Memory B cell (primary cell): ENCODE results near the gene RASA4B.
A peak's percentile ranks its signal among the peaks of the same experiment; 100 is the strongest.

Experiments used
- ATAC-seq: fragments of 150-1000 bp; cut with Tn5 transposase; 2 replicates; pipeline ENCODE4 v1.10.0; 2021; ENCODE audit warnings: low read depth, mild to moderate bottlenecking, moderate library complexity
- DNase-seq, 2 donors: peaks; one replicate each; pipeline ENCODE4 v3.0.0; 2022; ENCODE audit warnings: low spot score in 2 of 2
- H3K27ac Mint-ChIP-seq: one replicate; pipeline ENCODE4 v1.8.0; 2022; ENCODE audit warnings: mild to moderate bottlenecking, moderate library complexity, mixed read lengths
- H3K27me3 Mint-ChIP-seq: one replicate; pipeline ENCODE4 v1.8.0; 2022; ENCODE audit warnings: mixed read lengths
- H3K36me3 Mint-ChIP-seq: one replicate; pipeline ENCODE4 v1.8.0; 2022; ENCODE audit warnings: mild to moderate bottlenecking, mixed read lengths
- H3K4me1 Mint-ChIP-seq: one replicate; pipeline ENCODE4 v1.8.0; 2022; ENCODE audit warnings: mixed read lengths
- H3K4me3 Mint-ChIP-seq: one replicate; pipeline ENCODE4 v1.8.0; 2022; ENCODE audit warnings: mild to moderate bottlenecking, moderate library complexity, mixed read lengths
- H3K9me3 Mint-ChIP-seq: one replicate; pipeline ENCODE4 v1.8.0; 2022; ENCODE audit warnings: mixed read lengths

RASA4B gene

GRCh38 chr7:102439963-102440795, 77.4 kb downstream of the RASA4B start:
- H3K4me1 Mint-ChIP-seq = peaks cover 23% of the 10 kb centered on the region
- H3K27me3 Mint-ChIP-seq = no peaks in the 10 kb centered on the region
- H3K36me3 Mint-ChIP-seq = peaks cover 18% of the 10 kb centered on the region
- DNase-seq (no peak), ATAC-seq (no peak)
- no peaks in the 10 kb centered on the region for H3K9me3 Mint-ChIP-seq
- H3K4me3 Mint-ChIP-seq = no peak overlapping the region
- H3K27ac Mint-ChIP-seq = no peak overlapping the region

DNA sequence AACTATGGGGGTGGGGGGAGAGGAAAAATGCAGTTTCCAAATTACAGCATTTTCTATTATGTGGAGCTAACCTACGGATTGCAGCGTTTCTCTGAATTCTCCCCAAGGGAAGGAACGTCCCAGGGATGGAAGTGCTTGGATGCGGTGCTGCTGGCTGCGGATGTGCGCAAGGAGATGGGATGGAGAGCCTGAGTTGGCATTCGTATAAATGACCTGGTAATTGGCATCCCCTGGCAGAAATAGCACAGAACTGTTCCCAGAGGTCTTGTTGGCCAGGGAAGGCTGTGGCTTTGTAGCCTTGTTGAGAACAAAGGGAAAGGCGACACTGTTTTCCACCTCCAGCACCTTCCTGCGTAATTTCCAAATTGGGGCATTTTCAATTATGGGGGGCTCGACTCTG, 81.5 kb downstream of the RASA4B start:
- Mint-ChIP-seq H3K4me3 (peak overlapping the region; percentile 91), H3K4me1 (peaks cover 22% of the 10 kb centered on the region), H3K9me3 (no peaks in the 10 kb centered on the region), H3K36me3 (peaks cover 15% of the 10 kb centered on the region), H3K27ac (peak overlapping the region; percentile 74), H3K27me3 (no peaks in the 10 kb centered on the region)
- no peak for DNase-seq
- ATAC-seq = no peak

DNA sequence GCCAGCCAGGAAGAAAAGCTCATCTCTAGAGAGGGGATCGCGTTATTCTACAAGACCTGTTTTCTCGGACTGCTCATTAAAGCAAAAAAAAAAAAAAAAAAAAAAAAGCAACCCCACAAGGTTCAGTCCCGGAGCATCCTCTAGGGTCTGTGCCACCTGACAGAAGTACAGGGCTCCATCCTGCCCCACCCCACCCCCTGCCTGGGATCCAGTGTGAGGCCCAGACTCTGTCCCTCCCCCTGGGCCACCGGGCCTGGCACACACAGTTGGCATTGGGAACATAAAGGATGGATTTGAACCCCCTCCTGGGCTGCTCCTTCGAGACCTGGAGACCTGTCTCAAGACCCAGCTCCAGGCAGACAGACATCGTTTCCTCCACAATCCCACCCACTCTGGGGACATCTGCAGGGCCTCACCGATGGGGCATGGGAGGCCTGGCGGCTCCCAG, 83.5 kb downstream of the RASA4B start:
- H3K4me1 Mint-ChIP-seq = peaks cover 39% of the 10 kb centered on the region
- no peaks in the 10 kb centered on the region for H3K9me3 Mint-ChIP-seq
- DNase-seq = no peak
- peak overlapping the region; percentile 92 for H3K27ac Mint-ChIP-seq
- peak; percentile 5 for ATAC-seq
- peak overlapping the region; percentile 91 for H3K4me3 Mint-ChIP-seq
- H3K27me3 Mint-ChIP-seq = no peaks in the 10 kb centered on the region
- peaks cover 12% of the 10 kb centered on the region for H3K36me3 Mint-ChIP-seq

DNA sequence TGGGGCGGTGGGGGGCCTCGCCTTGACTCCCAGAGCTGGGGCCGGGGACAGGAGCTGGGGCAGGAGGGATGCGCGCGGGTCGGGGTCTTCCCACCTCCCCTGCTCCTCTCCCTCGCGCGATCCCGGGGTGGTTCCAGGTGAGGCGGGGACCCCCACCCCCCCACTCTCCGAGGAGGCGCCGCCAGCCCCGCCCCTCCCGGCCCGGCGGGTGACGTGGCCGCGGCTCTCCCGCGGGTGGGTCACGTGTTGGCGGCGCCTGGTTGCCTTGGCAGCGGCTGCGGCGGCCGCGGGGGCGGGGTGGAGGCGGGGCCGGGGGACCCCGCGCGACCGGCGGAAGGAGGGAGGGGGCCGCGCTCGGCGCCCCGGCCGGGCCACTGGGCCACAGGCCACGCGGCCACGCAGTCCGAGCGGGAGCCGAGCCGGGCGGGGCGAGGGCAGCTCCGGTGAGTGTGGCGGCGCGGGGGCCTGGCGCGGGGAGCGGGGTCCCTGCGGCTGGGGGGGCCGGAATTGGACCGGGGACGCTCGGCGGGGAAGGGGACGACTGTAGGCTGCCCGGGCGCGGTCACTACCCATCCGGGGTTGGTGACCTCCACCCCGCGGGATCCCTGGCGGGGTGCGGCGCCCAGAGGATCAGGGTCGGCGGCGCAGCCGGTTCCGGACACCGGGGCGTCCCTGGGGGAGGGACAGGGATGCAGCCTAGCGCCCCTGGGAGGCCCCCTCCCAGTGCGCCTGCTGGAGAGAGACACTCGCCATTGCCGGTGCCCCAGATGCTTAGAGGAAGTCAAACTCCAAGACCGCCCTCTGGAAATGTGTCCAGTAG, 84.1 kb downstream of the RASA4B start, which contains the start of gene ORAI2:
Gene ORAI2 (plus strand): TSS at position 357 of the 820 bp plus-strand sequence. CDS start 5,382 bp downstream, outside the sequence.
- H3K4me1 Mint-ChIP-seq = peaks cover 40% of the 10 kb centered on the region
- ATAC-seq = peak; percentile 74
- no peaks in the 10 kb centered on the region for H3K27me3 Mint-ChIP-seq
- H3K9me3 Mint-ChIP-seq = no peaks in the 10 kb centered on the region
- H3K36me3 Mint-ChIP-seq = peaks cover 12% of the 10 kb centered on the region
- H3K27ac Mint-ChIP-seq = peak within 1 kb of the TSS; percentile 92
- H3K4me3 Mint-ChIP-seq = peak within 1 kb of the TSS; percentile 91
- peak; percentile 83 to 88 for DNase-seq
